Measurements from ENCODE around the gene AP3S1. TPM values are rescaled to one million over a fixed set of nuclear protein-coding genes. Genes with fewer than 3 reads are reported as not detected.

Gene AP3S1
- total and polyA plus RNA-seq, 2 of the 13 experiments (the other 11 are each of a cell fraction or from before 2014, with no cell fraction given): 50.5 to 85.9 TPM

DNA sequence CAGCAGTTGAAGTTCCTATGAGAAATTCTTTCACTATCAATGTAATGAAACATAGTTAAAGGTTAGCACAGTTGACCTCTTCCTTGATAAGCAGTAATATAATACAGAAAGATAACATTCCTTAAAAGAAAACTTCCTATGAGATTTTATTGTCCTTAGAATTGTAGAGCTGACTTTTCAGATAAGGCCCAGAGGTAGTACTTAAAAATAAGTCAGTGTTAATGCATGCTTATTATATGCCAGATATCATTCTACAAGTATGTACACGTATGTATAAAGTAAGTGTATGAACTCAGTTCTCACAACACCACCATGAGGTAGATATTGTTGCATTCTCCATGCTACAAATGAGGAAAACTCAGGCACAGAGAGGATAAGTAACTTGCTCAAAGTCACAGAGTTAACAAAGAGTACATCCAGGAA lies 15.3 kb downstream of the AP3S1 start:
- no peaks in the 10 kb centered on the region for H3K27me3 ChIP-seq (ENCODE audit: control insufficient read depth in 1 of 2, insufficient read depth in 2 of 2, low read length in 2 of 2)
- H3K4me3 ChIP-seq (replicated peaks in 1 of 3; ENCODE audit: insufficient read depth in 1 of 3, low read depth in 2 of 3, low read length in 3 of 3): no peak overlapping the region
- H3K4me1 ChIP-seq (ENCODE audit: insufficient read depth, low read length): peaks cover 12% of the 10 kb centered on the region
- intact Hi-C loops (cut with micrococcal nuclease; ENCODE audit: unreplicated experiment): no loop called here
- no peaks in the 10 kb centered on the region; a peak in 1 of 5 replicates for H3K36me3 ChIP-seq (replicated peaks in 1 of 2; ENCODE audit: control insufficient read depth in 1 of 2, insufficient read depth in 2 of 2, low read length in 2 of 2)
- in situ Hi-C loops (cut with HindIII; ENCODE audit: extremely low pct_ligation_motif_present, low pct_unique_long_range_greater_than_20kb): no loop called here
- BruUV-seq (replicated peaks): no TSS peak
- DNase-seq (ENCODE audit: low spot score): no peak
- CTCF ChIA-PET (ENCODE audit: low intra/inter-chr PET ratio, low total read pairs): interaction anchor here (0.7 kb wide), 1 partner anchor 310 kb away, joined by 3 read pairs; no protein-coding TSS in a partner anchor
- H3K27ac ChIP-seq (ENCODE audit: extremely low read length, insufficient read depth, low read length): no peak overlapping the region
- no peak for ATAC-seq
- H3K9me3 ChIP-seq (ENCODE audit: low read length): peaks cover 9% of the 10 kb centered on the region; the same call in 1 of the 2 replicates
- H3K79me2 ChIP-seq (ENCODE audit: insufficient read depth, low read length): peaks cover 88% of the 10 kb centered on the region
- POLR2A ChIA-PET: no interaction called here
- H2AFZ ChIP-seq (ENCODE audit: low read length): no peak overlapping the region
- FAIRE-seq: peak; percentile 23
- no peak overlapping the region for H3K4me2 ChIP-seq (ENCODE audit: low read depth, low read length)
- H4K20me1 ChIP-seq (ENCODE audit: insufficient read depth, low read length): peaks cover 5% of the 10 kb centered on the region; the same call in 1 of the 2 replicates
- WGBS (ENCODE audit: low lambda C conversion rate): 100% methylated on average over 1 of the region's 1 CpG
- no peak overlapping the region for H3K9ac ChIP-seq (ENCODE audit: insufficient read depth, low read depth, low read length)
- TF ChIP-seq FOXJ3 (CRISPR knock-in tag; IDR thresholded peaks at IDR 0.05; ENCODE audit: borderline replicate concordance): no peak
- TF ChIP-seq, protein P1, sequence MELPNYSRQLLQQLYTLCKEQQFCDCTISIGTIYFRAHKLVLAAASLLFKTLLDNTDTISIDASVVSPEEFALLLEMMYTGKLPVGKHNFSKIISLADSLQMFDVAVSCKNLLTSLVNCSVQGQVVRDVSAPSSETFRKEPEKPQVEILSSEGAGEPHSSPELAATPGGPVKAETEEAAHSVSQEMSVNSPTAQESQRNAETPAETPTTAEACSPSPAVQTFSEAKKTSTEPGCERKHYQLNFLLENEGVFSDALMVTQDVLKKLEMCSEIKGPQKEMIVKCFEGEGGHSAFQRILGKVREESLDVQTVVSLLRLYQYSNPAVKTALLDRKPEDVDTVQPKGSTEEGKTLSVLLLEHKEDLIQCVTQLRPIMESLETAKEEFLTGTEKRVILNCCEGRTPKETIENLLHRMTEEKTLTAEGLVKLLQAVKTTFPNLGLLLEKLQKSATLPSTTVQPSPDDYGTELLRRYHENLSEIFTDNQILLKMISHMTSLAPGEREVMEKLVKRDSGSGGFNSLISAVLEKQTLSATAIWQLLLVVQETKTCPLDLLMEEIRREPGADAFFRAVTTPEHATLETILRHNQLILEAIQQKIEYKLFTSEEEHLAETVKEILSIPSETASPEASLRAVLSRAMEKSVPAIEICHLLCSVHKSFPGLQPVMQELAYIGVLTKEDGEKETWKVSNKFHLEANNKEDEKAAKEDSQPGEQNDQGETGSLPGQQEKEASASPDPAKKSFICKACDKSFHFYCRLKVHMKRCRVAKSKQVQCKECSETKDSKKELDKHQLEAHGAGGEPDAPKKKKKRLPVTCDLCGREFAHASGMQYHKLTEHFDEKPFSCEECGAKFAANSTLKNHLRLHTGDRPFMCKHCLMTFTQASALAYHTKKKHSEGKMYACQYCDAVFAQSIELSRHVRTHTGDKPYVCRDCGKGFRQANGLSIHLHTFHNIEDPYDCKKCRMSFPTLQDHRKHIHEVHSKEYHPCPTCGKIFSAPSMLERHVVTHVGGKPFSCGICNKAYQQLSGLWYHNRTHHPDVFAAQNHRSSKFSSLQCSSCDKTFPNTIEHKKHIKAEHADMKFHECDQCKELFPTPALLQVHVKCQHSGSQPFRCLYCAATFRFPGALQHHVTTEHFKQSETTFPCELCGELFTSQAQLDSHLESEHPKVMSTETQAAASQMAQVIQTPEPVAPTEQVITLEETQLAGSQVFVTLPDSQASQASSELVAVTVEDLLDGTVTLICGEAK (IDR thresholded peaks at IDR 0.05): no peak
- TF ChIP-seq, protein P1 (CRISPR knock-in tag; IDR thresholded peaks at IDR 0.05): no peak
- TF ChIP-seq ZNF460 (CRISPR knock-in tag; IDR thresholded peaks at IDR 0.05; ENCODE audit: borderline replicate concordance): no peak
- TF ChIP-seq NKX3-1 (CRISPR knock-in tag; IDR thresholded peaks at IDR 0.05): no peak
- TF ChIP-seq TBX3 (IDR thresholded peaks at IDR 0.05; ENCODE audit: borderline replicate concordance): no peak
- TF ChIP-seq TSC22D2 (CRISPR knock-in tag; IDR thresholded peaks at IDR 0.05; ENCODE audit: borderline replicate concordance): no peak
- no peak for TF ChIP-seq CENPT (CRISPR knock-in tag; IDR thresholded peaks at IDR 0.05; ENCODE audit: low read depth)
- TF ChIP-seq ZNF777 (CRISPR knock-in tag; IDR thresholded peaks at IDR 0.05): no peak
- TF ChIP-seq WIZ (CRISPR knock-in tag; IDR thresholded peaks at IDR 0.05): no peak
- no peak for TF ChIP-seq ZNF33A (CRISPR knock-in tag; IDR thresholded peaks at IDR 0.05; ENCODE audit: borderline replicate concordance)
- TF ChIP-seq SRSF4 (IDR thresholded peaks at IDR 0.05; ENCODE audit: low read depth, low read length, poor library complexity, severe bottlenecking): no peak
- TF ChIP-seq, protein P2, sequence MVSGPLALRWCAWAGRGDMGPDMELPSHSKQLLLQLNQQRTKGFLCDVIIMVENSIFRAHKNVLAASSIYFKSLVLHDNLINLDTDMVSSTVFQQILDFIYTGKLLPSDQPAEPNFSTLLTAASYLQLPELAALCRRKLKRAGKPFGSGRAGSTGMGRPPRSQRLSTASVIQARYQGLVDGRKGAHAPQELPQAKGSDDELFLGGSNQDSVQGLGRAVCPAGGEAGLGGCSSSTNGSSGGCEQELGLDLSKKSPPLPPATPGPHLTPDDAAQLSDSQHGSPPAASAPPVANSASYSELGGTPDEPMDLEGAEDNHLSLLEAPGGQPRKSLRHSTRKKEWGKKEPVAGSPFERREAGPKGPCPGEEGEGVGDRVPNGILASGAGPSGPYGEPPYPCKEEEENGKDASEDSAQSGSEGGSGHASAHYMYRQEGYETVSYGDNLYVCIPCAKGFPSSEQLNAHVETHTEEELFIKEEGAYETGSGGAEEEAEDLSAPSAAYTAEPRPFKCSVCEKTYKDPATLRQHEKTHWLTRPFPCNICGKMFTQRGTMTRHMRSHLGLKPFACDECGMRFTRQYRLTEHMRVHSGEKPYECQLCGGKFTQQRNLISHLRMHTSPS (CRISPR knock-in tag; IDR thresholded peaks at IDR 0.05; ENCODE audit: low read depth): no peak
- TF ChIP-seq RELA (CRISPR knock-in tag; IDR thresholded peaks at IDR 0.05): no peak
- TF ChIP-seq ZNF598 (CRISPR knock-in tag; IDR thresholded peaks at IDR 0.05; ENCODE audit: borderline replicate concordance): no peak

Measured in HepG2 (cell line).